Measurements from ENCODE around the gene MERTK.
"Not testable (repeated sequence)": the region's sequence is repeated elsewhere in the genome, so short reads cannot be mapped to it uniquely, and the experiment has no call there.

MERTK gene

GRCh38 chr2:111910609-111911277 is 12.3 kb downstream of the MERTK start:
- DNase-seq = no peak

GRCh38 chr2:111911295-111911977 is 13.0 kb downstream of the MERTK start:
- DNase-seq = not testable (repeated sequence)

GRCh38 chr2:111912547-111912946 is 14.1 kb downstream of the MERTK start:
- DNase-seq = no peak

GRCh38 chr2:111917106-111917505 is 18.7 kb downstream of the MERTK start:
- DNase-seq = peak; percentile 41 to 49

GRCh38 chr2:111918383-111918806 is 20.0 kb downstream of the MERTK start:
- no peak for DNase-seq

GRCh38 chr2:111919365-111919764 is 21.0 kb downstream of the MERTK start:
- DNase-seq = no peak

GRCh38 chr2:111919794-111920608 is 21.6 kb downstream of the MERTK start:
- peak; percentile 91 to 92 for DNase-seq

- DNase-seq = no peak
These were observed 24.9 kb downstream of the MERTK start for GRCh38 chr2:111923276-111923804.

- no peak for DNase-seq
These were observed 26.3 kb downstream of the MERTK start for GRCh38 chr2:111924617-111925107.

- no peak for DNase-seq
These were observed 29.3 kb downstream of the MERTK start for GRCh38 chr2:111927723-111928122.

GRCh38 chr2:111930409-111930808 is 32.0 kb downstream of the MERTK start:
- no peak for DNase-seq

- DNase-seq = no peak
These were observed 32.5 kb downstream of the MERTK start for GRCh38 chr2:111930875-111931274.

- no peak for DNase-seq
These were observed 34.5 kb downstream of the MERTK start for GRCh38 chr2:111932841-111933291.

GRCh38 chr2:111933900-111934299 is 35.5 kb downstream of the MERTK start:
- DNase-seq = not testable (repeated sequence)

GRCh38 chr2:111936881-111937280 is 38.5 kb downstream of the MERTK start:
- no peak for DNase-seq

GRCh38 chr2:111938392-111938791 is 40.0 kb downstream of the MERTK start:
- no peak for DNase-seq

- DNase-seq = no peak
These were observed 42.2 kb downstream of the MERTK start for GRCh38 chr2:111940333-111941196.

- DNase-seq = no peak
These were observed 43.1 kb downstream of the MERTK start for GRCh38 chr2:111941531-111941930.

GRCh38 chr2:111944531-111945210 is 46.3 kb downstream of the MERTK start:
- no peak for DNase-seq

- no peak for DNase-seq
These were observed 47.3 kb downstream of the MERTK start for GRCh38 chr2:111945444-111946293.
